AG08396 (cell line): Measurements from ENCODE around the gene HHEX.

Source experiments
- DNase-seq: peaks from one replicate; pipeline ENCODE4 v3.0.0; 2012; ENCODE audit warnings: low spot score, mixed read lengths

HHEX gene

DNA sequence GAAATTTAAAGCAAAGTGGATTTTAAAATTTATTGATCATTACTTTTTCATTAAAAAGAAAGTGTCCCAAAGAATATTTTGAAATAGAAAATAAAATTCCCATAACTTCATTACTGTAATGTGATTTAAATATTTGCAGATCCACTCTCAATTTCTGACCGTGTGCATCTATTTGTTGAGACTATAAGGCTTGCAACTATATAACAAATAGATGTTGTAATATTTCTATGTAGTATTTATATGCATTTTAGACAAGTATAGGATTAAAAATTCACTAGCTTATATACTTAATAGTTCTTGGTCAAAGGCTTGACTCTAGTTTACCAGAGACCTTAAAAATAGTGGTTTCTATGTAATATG lies 3.8 kb downstream of the HHEX start:
- DNase-seq, result no peak

DNA sequence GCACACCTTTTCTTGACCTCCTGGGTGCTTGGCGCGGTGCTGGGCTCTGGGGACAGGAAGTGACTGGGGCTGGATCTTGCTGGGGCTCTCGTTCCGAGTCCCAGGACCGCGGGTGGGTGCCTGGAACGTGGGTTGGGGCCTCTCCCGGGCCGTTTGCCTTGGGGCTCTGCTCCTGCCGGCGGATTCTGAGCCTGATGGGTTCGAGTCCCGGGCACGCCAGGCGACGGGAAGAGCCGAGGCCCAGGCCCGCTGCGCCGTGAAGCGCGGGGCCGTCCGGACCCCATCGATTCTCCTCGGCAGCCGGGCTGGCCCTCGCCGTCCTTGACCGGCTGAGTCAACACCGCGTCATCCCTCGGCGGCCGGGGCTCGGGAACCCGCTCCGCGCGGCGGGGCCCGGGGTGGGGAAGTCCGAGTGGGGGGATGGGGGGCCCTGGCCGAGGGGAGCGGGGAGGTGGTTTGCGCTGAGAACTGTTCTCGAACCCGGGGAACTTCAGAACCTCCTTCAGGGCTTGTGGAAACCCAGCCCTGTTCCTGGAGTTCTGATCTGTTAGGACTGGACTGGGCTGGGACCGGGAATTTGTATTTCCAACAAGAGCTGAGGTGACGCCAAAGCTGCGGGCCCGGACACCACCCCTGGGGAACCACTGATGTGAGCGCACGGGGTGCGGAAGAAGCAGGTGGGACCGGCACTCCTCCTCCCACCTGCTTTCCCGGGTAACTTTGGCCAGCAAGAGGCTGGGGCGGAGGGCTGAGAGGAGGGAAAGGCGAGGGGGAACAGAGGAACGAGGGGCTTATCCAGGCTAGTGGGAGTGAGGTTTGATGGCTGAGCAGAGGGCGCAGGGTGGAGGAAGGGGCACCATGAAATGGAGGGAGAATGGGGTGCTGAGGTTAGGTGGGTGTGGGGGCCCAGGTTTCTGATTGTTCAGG lies 6.2 kb downstream of the HHEX start:
- peak; percentile 86 for DNase-seq

DNA sequence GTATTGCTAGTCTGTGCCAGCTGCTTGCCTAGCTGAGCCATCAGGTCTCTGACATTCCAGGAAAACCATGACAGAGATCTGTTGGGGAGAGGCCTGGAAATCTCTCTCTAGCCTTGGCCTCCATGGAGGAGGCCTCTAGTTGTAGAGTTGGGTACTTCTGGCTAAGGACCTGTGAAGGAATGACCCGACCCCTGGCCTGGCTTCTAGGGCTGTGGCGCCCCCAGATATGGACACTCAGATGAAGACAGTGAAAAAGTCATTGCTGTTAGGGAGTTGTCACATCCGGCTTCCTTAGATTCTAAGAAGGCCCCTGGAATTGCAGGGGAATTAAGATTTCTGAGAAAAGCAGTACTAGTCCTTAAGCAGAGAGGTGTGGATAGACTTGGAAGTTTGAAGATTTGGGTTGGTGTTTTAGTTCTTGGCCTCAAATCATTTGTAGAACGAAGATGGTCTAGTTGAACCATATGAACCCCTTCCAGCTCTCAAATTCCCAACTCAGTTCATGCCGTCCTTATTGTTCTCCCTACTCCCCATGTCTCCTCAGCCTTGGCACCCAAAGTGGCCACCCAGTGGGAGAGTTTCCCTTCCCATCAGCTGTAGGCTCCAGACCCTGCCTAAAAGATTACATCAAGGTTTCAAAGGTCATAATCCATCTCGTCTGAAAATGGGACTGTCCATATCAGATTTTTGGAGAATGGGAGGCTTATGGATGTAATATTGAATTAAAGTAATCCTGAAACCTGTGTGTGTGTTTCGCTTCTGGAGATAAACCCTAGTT lies 7.0 kb downstream of the HHEX start:
- peak; percentile 28 for DNase-seq

DNA sequence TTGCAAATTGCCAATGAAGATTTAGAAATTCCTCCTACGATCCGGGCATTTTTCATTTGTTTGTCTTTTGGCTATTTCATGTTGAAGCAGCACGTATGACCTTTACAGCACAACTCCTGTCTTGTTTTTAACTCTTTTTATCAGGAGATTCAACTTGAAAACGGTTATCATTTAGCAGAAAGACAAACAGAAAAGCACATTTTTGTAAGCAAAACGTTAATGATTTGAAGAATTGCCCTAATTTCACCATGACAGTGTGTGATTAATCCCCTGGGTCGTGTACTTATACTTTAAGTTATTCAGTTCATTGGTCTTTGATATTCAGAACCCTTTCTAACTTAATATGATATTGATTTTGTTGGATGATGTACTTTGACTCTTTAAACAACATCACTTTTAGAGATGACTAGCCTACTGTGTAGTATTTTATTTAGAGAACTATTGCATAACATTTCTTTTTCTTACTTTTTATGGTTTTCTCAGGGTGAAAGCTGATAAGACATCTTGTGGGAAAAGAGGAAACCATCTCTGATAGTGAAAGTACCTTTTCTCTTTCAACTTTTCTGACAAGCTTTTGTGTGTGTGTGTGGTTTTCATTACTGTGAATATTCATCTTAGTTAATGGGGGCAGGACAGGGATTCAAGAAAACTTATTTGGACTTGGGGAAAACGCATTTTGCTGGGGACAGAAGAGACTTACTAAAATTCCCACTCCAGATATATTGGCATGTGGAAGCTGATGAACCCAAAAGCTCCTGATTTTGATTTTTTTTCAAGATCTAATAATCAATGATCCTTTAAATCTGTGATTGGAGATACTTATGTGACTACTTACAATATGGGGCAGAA lies 8.1 kb downstream of the HHEX start:
- no peak for DNase-seq

DNA sequence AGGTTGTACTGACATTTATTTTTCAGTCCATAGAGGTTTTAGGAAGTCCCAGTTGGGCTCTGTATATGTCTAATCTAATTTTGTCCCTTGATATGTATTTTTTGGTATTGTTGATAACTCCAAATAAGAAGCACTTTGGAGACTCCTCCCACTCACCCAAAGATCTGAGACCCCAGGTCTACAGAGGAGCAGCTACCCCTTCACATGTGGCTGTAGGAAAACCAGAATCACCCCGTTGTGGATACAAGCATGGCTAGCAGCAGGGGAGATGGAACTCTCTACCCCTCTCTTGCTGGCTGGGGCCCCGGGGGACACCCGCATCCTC lies 9.4 kb downstream of the HHEX start:
- no peak for DNase-seq

DNA sequence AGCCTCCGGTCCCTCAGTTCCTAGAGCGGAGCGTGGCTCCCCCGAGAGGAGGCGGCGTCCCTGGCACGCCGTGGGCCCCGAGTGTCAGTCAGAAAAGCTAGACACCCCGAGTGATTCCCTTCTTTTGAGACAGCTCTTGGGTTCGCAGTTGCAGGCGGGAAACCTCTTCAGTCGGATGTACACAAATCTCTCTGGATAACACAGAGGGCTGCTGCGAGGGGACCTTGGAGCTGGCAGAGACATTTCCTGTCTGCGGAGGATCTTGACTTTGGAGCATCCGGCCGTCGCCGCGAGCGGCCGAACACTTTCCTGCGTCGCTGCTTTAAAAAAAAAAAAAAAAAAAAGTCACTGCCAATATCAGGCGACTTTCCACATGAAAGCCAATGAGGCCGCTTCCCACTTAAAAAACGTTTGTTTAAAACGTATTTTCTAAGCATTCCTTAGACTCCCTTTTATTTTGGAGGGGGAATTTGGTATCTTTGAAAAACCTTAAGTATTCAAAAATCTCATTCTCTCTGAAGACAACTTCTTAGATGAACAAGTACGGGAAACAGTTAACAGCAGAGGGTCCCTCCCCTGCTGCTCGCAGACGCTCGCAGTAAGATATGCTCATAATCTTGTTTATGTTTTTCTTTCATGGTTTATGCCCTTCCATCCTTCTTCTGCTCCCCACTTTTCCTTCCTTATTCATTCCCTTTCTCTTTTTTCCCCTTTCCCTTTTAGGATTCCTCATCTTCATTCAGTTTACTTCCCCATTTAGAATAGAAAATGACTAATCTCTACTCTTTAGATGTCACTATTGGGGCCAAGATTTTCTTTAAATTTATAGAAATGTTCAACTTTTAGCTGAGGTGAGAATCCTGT lies 10.0 kb downstream of the HHEX start:
- DNase-seq, result peak; percentile 51

DNA sequence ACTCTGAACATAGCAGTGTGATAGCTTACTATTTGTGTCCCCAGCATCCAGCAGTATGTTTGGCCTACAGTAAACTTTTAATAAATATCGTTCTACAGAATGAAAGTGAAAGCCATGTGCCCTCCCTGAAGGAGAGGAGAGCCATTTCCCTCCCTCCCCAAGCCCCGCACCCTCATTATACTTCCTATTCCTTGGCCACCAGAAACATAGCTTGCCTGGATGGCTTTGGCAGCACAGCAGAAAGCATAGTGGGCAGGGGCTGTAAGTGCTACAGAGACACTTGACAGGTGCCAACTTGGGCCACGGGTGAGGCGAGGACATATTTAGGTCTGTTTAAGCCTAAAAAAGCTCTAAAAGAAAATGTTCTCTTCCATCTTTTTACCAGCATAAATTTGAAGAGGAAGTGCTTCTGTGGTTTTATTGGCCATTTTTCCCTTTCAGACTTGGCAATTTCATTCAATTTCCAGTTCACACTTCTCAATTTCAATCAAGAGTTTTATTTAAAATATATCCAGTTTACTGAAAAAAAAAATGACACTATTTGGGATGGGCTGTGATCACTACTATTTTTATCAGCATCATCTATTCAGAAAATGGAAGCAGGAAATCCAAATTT lies 12.7 kb downstream of the HHEX start:
- no peak for DNase-seq

DNA sequence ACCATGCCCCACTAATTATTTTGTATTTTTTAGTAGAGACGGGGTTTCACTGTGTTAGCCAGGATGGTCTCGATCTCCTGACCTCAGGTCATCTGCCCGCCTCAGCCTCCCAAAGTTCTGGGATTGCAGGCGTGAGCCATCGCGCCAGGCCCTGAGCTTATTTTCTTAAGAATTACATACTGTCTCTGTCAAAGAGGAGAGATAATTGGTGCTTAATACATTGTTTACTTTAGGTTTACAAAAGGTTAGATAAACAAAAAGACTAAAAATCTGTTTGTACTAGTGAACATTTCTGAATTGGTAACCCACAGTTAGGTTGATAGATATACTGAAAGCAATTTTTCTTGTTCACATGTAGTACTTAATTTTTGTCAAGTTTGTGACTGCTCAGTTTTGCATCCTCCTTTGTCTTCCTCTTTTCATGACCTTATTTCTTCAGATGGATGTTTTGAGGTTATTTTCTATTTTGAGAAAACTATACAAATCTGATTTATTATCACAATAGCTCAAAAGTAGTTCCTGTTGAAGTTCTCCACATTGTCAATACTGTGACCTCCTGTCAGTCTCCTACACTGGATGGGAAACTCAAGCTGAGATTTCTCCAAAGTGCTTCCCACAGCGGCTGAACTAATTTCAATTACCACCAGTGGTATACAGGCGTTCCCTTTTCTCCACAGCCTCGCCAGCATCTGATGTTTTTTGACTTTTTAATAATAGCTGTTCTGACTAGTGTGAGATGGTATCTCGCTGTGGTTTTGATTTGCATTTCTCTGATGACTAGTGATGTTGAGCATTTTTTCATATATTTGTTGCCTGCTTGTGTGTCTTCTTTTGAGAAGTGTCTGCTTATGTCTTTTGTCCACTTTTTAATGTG lies 22.5 kb downstream of the HHEX start:
- DNase-seq, result no peak

DNA sequence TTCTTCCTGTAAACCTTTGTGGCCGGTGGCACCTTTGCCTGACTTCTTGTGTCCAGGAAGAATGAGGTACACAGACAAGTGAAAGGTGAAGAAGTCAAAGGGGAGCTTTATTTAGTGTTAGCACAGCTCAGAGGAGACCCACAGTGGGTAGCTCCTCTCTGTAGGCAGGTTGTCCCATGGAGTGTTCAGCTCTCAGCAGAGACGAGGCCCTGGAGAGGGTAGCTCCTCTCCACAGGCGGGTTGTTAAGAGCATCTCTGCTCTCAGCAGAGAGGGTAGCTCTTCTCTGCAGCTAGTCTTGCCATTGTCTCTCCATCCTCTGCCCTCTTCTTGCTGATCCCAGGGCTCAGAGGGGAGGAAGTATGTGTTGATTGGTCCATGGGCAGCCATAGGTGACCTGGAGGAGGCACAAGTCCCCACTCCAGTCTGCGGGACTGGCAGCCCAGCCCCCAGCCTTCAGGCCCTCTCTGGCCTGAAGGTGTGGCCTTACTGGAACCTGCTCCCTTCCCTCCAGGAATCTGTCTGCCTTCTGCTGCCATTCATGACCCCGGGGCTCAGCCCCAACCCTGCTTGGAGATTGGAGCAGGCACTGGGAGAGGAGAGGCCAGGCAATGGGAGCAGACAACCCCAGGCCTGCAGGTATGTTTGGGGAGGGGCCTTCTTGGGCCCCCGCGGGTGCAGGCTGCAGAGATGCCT lies 24.5 kb downstream of the HHEX start:
- DNase-seq, result no peak

DNA sequence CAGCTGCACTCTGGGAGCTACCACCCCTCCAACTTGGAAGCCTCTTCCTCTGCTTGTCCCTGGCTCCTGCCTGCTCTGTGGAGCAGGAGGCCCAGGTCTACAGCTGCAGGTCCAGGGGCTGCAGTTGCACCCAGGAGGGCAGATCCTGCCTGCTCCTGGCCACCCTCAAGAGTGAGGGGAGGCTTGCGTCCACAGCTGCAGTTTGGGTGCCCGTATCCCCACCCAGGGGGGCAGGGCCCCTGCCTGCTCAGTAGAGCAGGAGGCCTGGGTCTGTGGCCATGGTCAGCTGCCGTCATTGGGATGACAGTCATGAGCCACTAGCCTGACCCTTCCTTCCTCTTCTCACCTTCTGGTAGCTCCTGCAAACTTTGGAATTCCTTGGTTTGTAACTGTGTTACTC lies 25.1 kb downstream of the HHEX start:
- DNase-seq, result no peak

DNA sequence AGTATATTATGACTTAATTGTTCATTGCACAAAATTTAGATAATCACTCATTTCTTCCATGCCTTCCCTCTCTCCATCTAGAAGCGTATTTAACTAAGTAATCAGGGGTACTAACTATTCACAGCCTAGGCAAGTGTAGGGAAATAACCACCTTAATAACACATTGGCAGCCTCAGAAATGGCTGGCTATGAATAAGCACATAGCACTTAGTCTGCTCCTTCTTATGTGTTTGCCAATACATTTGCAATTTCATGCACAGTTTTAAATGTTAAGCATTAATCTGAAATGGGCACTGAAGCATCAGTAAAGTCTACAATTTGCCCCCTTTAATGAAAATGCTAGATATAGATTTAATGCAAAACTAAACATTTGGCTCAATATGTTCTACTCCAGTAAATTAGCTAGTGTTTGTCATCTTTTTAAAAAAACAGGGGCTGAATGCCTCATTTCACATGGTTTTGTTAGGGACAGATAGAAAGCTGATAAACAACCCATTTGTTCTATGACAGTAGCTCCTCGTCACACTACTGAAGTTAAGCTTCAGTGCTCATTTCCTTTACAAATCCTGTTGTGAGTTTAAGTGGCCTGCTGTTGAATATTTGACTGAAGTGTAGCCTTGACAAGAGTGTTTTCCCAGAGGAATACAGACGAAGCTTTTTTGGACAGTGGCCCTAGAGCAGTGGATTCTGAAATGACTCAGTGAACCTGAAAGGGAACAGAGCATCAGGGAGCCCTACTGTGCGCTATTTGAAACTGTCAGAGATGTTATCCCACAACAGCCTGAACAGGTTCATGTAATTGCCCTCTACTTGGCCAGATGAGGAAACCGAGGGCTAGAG lies 30.5 kb downstream of the HHEX start:
- no peak for DNase-seq

DNA sequence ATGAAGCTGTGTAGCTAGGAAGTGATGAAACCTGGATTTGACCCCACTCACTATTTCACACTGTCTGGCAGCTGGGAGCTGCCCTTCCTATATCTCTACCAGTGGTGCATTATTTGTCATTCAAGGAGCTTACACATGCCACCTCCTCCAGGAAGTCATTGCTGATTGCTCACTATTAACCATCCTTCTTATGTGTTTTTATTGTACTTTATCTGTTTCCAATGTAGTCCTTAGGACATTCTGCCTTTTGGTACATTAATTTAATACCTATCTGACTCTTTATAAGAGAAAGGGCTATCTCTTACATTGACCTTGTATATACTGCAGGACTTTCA lies 31.0 kb downstream of the HHEX start:
- no peak for DNase-seq

DNA sequence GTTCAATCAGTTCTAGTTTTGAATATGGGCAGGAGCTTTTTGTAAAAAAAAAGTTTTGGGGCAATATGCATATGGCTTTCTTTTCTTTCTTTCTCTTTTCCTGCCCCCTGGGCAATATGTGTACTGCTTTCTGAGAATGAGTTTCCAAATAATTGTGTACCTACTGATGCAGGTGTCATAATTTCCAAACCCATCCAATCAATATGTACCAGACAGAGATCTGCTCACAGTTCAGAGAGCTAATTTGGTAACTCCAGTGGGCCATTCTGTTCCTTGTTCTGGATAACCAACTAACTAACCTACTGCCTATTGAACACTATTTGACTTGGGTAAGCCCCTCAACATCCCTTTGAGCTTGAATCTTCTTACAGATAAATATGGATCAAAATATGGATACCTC lies 32.6 kb downstream of the HHEX start:
- DNase-seq, result no peak

DNA sequence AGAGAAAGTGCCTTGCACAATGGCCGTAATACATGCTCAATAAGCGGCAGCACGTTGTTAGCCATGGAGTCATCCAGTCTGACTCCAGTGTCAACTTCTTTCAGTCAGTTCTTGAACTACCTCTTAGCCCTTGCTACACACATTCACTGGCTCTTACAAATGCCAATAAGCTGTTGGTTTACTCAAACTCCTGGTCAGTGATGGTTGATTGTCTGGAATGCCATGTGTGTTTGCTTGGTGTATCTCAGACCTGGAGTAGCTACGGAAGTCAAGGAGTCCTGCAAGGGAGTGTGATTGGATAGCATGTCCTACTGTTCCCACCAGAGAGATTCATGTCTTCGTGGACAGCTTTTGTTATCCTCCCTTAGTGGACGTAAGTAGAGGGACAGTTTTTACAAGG lies 37.4 kb downstream of the HHEX start:
- no peak for DNase-seq

DNA sequence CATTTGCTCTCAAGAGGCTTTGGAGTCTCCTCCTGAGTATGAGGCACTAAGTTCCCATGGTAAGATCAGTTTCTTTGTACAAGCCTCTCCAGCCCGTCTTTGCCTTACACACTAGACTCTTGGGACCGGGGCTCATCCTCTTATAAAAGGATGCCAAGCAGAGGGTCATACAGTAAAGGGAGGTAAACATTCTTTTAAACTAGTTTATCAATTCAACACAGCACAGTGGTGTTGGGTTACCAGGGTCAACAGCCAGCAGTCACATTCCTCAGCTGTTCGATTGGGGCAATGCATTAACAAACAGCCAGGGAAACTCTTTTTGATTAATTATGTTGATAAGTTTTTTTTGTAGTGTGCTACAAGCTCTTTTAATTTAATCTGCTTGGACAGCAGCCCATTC lies 37.8 kb downstream of the HHEX start:
- DNase-seq, result no peak

DNA sequence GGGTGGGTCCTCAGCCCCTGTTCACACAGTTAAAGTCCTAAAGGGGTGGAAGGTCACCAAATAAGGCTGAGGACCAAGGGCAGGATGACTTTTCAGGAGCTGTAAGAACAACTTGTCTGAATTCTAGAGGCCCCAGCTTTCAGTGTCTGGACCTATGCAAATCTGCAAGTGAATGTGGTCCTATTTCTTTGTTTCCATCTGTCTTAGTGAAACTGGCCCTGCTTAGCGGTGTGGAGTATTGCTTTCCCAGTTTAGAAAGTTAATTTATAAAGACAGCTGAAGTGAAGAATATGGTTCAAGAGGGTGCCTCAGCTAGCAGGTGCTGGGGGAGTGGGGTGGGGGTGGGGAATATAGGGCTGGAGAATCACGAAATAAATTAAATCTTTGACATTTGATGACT lies 40.1 kb downstream of the HHEX start:
- DNase-seq, result no peak

DNA sequence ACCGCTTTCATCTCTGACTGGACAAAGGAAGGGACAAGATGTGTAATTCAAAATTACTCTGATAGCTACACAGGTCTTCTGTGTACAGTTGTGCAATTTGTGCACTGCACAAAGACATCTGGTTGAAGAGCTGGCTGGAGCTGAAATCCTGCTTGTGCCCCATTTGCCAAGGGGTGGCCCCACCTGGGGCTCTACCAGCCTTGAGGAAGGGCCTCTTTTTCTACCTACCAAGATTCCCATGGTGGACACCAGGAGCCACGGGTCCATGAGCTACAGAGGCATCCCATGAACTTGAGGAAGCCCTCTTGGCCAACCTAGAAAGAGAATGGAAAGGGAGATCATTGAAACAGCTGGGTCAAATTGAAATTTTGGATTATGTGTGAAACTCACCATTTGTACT lies 43.2 kb downstream of the HHEX start:
- no peak for DNase-seq

DNA sequence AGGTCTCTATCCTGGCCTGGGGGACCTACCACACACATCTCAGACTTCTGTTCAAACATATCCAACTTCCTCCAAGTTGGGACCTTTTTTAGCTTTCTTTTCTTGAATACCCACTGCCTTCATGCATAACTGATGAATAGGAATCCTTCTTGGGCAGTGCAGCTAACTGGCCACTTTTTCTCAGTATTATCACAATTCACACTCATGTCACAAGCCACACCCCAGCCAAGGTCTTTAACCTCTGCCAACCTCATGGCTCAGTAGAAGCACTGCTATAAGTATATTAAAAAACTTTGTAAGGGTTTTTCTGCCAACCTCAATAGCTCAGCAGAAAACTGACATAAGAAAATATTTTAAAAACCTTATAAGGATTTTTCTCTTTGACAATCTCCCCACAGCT lies 44.5 kb downstream of the HHEX start:
- DNase-seq, result no peak

DNA sequence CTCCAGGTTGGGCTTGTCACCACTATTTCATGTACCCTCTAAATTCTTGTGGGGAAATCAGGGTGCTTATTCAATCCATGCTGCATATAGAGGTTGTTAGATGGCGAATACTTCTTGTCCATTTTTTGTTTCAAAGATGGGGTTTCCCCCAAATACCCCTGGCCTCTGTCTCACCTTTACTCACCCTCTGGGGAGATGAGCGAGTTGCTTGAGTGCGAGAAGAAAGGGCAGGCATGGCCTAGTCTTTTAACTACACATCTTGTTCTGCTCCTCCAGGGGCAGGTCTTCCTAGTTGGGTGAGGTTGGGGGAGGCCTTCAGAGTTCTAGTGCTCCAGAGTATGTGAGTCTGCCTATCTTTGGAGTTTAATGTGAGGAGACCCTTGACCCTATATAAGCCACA lies 46.2 kb downstream of the HHEX start:
- DNase-seq, result no peak
